Measurements from ENCODE around the gene ZFP36L1. TPM values are rescaled to one million over a fixed set of nuclear protein-coding genes. Genes with fewer than 3 reads are reported as not detected.

The ZFP36L1 gene
- total and polyA plus RNA-seq, 9 of the 15 experiments (the other 6 are each of a cell fraction or from before 2014, with no cell fraction given) = 1.3 to 26.6 (median 3.7) TPM

GRCh38 chr14:68792979-68793733 lies at the start of gene ZFP36L1 (continued):
- TF ChIP-seq RERE (CRISPR knock-in tag; IDR thresholded peaks at IDR 0.05; ENCODE audit: borderline replicate concordance) = no peak
- no peak for TF ChIP-seq RBM22 (IDR thresholded peaks at IDR 0.05; ENCODE audit: low read depth, low read length, poor library complexity, severe bottlenecking)
- TF ChIP-seq PKNOX1 (IDR thresholded peaks at IDR 0.05) = peak; percentile 98
- no peak for TF ChIP-seq ZNF121 (CRISPR knock-in tag; conservative IDR thresholded peaks at IDR 0.05)
- TF ChIP-seq ZFP36 (IDR thresholded peaks at IDR 0.05; ENCODE audit: low read depth, low read length, partially characterized antibody) = no peak
- peak; percentile 70 for TF ChIP-seq ZBTB12 (CRISPR knock-in tag; IDR thresholded peaks at IDR 0.05)
- no peak for TF ChIP-seq SREBF2 (CRISPR knock-in tag; IDR thresholded peaks at IDR 0.05)
- no peak for TF ChIP-seq ZBTB26 (CRISPR knock-in tag; IDR thresholded peaks at IDR 0.05)
- TF ChIP-seq CBX8 (IDR thresholded peaks at IDR 0.05; ENCODE audit: borderline replicate concordance, extremely low read depth, low read depth, low read length, poor library complexity, severe bottlenecking) = no peak
- TF ChIP-seq HOMEZ (CRISPR knock-in tag; IDR thresholded peaks at IDR 0.05) = no peak
- TF ChIP-seq PTBP1 (IDR thresholded peaks at IDR 0.05; ENCODE audit: low read depth, low read length) = no peak
- TF ChIP-seq KLF6 (CRISPR knock-in tag; IDR thresholded peaks at IDR 0.05; ENCODE audit: borderline replicate concordance) = no peak
- no peak for TF ChIP-seq KAT8 (IDR thresholded peaks at IDR 0.05; ENCODE audit: low read depth)
- no peak for TF ChIP-seq TAF15 (IDR thresholded peaks at IDR 0.05; ENCODE audit: low read depth, low read length)
- no peak for TF ChIP-seq ZNF140 (CRISPR knock-in tag; IDR thresholded peaks at IDR 0.05)
